NCI-H2107 (cell line): ENCODE data around the gene PHLDA2.
"Not testable (repeated sequence)": the region's sequence is repeated elsewhere in the genome, so short reads cannot be mapped to it uniquely, and the experiment has no call there.

Experiments
- DNase-seq: peaks from one replicate; lab custom pipeline; 2025; lab: John Stamatoyannopoulos, UW

The PHLDA2 gene

GRCh38 chr11:2945031-2945756 is 16.0 kb upstream of the PHLDA2 start:
- no peak for DNase-seq

- DNase-seq: no peak
Observed at GRCh38 chr11:2944530-2944929, 15.3 kb upstream of the PHLDA2 start.

DNA sequence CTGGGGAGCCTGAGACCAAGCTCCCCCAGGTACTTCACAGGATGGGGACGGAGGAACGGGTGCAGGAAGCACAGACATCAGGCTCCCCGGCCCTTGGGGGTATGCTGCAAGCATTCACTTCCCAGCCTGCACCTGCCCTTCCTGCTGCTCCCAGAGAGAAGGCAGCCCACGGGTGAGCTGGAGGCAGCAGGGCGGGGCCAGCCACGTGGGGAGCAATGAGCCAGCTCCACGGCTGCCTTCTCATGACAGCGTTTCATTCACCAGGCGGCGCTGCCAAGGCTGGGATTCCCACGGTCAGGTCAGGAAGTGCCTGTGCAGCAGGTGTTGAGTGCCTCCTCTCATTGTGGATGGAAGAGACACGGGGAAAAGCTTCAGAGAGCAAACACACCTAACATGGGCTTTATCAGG is 14.5 kb upstream of the PHLDA2 start:
- no peak for DNase-seq

GRCh38 chr11:2942872-2943710 is 13.9 kb upstream of the PHLDA2 start:
- DNase-seq: no peak

- DNase-seq: no peak
Observed at GRCh38 chr11:2942447-2942846, 13.2 kb upstream of the PHLDA2 start.

DNA sequence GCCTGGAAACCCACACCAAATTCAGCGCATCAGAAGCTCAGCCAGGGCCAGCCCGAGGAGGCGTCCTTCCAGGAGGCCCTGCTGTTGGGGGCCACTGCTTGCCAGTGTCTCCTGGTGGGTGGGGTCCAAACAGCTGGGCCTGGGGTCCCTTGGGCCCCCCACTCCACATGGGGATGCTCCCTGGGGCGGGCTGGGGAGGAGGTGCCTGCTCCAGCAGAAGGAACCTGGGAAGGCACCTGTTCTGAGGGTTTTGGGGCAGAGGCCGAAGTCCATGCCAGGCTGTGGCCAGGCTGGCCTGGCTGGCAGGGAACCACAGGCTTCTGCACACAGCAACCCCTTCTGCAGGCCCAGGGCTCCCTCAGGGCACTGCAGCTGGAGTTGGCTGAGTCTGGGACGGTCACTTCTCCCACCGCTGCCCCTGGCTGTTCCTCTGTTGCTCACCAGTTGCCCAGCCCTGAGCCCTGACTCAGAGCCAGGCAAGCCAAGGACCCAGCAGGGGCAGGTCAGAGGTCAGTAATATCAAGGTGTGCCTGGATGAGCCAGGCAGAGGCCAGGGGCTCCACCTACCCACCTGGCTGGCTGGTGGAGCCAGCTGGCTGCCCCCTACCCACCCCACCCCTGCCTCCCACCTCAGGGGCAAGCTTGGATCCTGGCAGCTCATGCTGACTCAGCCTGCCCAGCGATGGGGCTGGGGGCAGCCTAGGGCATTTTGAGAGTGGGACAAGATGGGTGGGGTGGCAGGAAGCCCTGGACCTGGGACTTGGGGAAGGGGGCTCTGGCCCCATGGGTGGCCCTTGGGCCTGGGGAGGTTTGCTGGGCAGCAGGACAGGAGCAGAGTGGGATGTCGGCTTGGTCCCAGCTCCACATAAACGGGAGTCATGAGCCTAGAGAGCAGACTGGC is 12.0 kb upstream of the PHLDA2 start:
- DNase-seq: no peak

- no peak for DNase-seq
Observed at GRCh38 chr11:2940147-2940920, 11.1 kb upstream of the PHLDA2 start.

DNA sequence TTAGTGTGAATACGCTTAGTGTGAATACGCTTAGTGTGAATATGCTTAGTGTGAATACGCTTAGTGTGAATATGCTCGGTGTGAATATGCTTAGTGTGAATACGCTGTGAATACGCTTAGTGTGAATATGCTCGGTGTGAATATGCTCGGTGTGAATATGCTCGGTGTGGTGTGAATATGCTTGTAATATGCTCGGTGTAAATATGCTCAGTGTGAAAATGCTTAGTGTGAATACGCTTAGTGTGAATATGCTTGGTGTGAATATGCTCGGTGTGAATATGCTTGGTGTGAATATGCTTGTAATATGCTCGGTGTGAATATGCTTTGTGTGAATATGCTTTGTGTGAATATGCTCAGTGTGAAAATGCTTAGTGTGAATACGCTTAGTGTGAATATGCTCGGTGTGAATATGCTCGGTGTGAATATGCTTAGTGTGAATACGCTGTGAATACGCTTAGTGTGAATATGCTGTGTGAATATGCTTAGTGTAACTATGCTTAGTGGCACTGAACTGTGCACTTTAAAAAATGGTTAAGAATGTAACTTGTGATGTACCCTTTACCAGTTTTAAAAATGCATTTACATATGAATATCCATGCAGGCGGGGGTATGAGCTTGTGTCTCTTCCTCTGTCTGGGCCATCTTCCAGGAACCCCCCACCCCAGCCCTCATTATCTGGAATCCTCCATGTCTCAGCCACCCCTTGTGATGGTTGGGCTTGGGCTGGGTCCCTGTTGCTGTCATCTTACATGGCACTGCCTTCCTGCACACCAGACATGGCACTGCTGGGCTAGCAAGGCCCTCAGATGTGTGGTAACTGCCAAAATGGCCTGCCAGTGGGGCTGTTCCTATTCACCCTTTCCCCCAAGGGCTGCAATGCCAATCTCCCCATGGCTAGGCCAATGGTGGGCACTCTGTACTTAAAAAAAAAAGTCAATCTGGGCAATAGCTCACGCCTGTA is 9.5 kb upstream of the PHLDA2 start:
- not testable (repeated sequence) for DNase-seq

- not testable (repeated sequence) for DNase-seq
Observed at GRCh38 chr11:2937641-2938457, 8.6 kb upstream of the PHLDA2 start.

- no peak for DNase-seq
Observed at GRCh38 chr11:2934611-2935239, 5.5 kb upstream of the PHLDA2 start.

DNA sequence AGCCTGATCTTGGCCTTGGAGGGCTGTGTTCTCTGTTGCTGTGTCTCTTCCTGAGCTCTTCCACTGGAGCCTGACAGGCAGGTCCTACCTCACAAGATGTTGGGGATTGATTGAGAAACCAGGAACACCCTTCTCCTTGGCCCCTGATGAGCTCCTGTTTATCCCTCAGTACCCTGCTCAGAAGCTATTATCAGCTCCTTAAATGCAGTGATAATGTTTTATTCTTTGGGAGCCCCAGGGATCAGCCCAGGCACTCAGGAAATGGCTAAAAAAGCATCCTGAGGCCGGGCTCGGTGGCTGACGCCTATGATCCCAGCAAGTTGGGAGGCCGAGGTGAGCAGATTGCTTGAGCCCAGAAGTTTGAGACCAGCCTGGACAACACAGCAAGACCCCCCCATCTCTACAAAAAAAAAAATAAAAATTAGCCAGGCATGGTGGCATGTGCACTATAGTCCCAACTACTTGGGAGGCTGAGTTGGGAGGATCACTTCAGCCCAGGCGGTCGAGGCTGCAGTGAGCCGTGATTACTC is 4.9 kb upstream of the PHLDA2 start:
- no peak for DNase-seq

- no peak for DNase-seq
Observed at GRCh38 chr11:2933375-2934020, 4.3 kb upstream of the PHLDA2 start.

DNA sequence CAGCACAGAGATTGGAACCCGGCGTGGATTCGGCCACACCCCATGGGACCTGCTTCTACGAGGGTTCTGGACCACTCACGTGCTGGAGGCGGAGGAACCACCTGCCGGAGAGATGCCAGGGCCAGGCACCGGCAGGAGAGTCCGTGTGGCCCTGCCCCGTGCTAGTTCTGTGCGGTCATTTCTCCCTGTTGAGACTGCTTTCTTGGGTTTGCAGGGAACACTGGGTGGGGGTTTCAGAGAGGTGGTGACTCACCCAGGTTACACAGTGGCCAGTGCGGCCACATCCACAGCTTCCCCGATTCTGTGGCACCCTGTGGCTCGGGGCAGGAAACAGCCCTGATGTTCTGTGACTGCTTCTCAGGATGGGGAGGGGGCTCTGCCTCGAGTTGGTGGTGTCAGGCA is 3.6 kb upstream of the PHLDA2 start:
- no peak for DNase-seq

GRCh38 chr11:2931771-2932738 is 2.8 kb upstream of the PHLDA2 start:
- DNase-seq: no peak

DNA sequence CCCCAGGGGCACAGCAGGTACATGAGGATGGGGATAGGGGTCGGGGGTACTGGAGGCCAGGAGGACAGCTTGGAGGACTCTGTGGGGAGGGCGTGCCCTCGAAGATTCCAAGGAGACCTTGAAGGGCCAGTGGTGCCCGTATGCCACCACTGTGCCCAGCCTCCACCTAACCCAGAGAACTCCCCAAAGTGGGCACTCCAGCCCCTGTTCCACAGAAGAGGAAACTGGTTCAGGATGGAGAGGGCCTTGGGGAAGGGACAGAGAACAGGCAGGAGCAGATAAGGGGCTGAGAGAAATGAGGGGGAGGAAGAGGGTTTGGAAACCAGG is 2.2 kb upstream of the PHLDA2 start:
- no peak for DNase-seq

DNA sequence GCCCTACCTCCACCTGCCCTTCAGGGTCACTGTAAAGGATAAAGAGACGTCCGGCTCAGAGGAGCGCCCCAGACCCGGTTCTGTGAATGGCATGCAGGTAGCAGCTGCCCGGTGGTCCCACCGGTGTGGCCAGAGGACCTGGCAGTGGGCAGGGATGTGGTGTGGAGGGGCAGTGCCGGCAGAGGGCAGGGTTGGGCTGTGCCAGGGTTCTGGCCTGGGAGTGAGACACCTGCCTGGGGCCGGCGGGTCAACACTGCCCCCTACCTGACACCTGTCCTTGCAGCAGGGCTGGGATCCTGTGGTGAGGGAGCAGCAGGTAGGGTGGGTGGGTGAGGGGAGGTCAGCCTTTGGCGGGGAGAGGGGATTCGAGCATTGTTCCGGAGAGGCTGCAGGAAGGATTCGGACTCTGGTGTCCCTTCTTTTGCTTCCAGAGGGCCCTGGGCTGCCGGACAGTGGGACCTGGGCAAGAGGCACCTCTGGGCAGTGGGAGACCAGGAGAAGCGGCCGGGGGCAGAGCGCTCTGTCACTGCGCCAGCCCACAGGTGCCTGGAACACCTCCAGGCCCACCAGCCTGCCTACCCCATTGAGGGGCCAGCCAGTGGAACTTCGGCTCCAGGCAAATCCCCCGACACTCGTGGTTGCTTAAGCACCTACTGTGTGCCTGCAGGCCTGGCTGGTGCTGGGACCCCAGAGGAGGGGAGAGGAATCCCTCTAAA is 1.6 kb upstream of the PHLDA2 start:
- no peak for DNase-seq
